HL-60 (cell line): Measurements from ENCODE around the gene SLC18B1.

Experiments used
- DNase-seq, 2 experiments: peaks; one replicate each; pipeline ENCODE4 v3.0.0-alpha.2; 2010 to 2020; ENCODE audit warnings: low read depth in 1 of 2, low spot score in 1 of 2
- H3K27ac ChIP-seq: fragments of 250-450 bp; sonication (Bioruptor Pico); replicated peaks from 2 replicates; pipeline ENCODE4 v1.5.1; 2020; ENCODE audit warnings: mild to moderate bottlenecking, moderate library complexity
- H3K27me3 ChIP-seq: fragments of 250-450 bp; sonication (Bioruptor Pico); 2 replicates; pipeline ENCODE4 v1.5.1; 2021; ENCODE audit warnings: mild to moderate bottlenecking, moderate library complexity; ENCODE audit not compliant: insufficient read depth, poor library complexity, severe bottlenecking
- H3K4me3 ChIP-seq: replicated peaks from 2 replicates; pipeline ENCODE4 v1.5.1; 2011; ENCODE audit warnings: mild to moderate bottlenecking, control low read depth, low read length; ENCODE audit not compliant: insufficient read depth
- CTCF ChIP-seq: IDR thresholded peaks from one replicate; pipeline ENCODE4 v1.5.1; 2011; ENCODE audit warnings: low read length, control low read depth, inconsistent platforms; ENCODE audit not compliant: insufficient read depth
- GABPA ChIP-seq: IDR thresholded peaks from 2 replicates; pipeline ENCODE4 v1.6.1; 2012; ENCODE audit warnings: low read depth
- POLR2AphosphoS5 ChIP-seq: IDR thresholded peaks from 2 replicates; pipeline ENCODE4 v1.6.1; 2012; ENCODE audit warnings: low read depth
- SPI1 ChIP-seq: IDR thresholded peaks from 2 replicates; pipeline ENCODE4 v1.6.1; 2012; ENCODE audit warnings: low read depth, mild to moderate bottlenecking, borderline replicate concordance
- long read RNA-seq: library from polyadenylated mRNA; unstranded; transcript quantifications from one replicate; pipeline ENCODE4 v2.0.0, GENCODE V29; 2020
- TF ChIP-seq, protein P1 (sequence below): IDR thresholded peaks from 2 replicates; pipeline ENCODE4 v1.6.1; 2012; ENCODE audit warnings: low read depth; ENCODE audit not compliant: insufficient replicate concordance

The SLC18B1 gene
- long read RNA-seq: 0 reads

DNA sequence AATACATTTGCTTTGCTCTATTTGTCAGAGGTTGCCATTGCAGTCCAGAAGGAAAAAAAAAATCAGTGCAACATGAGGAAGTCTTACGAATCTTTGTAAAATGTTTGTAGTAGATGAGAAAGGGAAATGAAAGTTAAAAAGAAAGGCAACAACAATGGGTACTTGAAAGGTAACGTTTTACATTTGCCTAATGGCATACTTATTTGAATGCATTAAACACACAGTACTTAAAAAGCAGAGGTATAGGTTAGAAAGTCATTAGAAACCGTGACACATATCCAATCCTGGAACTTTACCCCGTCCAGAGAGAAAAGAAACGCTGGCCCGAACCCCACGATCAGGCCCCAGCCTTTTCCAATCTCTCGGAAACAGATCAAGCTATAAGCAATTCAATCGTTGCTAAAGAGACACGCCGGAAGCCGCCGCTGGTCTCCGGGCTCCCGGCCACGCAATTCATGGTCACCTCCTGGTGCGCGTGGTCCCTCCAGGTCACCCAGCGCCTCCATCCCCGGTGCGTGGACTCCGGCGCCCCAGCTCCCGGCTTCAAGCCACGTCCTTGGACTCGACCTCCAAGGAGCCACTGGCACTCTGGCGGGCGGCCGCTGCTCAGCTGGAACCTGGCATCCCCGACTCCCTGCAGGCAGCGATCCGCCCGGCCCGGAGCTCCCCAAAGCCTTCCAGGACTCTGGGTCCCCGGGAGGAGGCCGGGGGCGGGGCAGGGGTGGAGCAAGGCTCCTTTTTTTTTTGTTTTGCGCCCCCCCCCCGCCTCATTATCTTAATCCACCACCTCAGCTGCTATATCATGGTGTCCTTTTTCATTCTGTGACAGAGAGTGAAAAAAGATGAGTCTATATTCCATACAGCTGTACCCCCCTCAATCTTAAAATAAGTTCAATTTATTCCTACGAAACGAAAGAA, at the start of gene SLC18B1:
Gene SLC18B1, minus strand, starts transcription at position 687 of the 918 bp plus-strand sequence. Its CDS starts 181 bp downstream, at position 506.
- H3K4me3 ChIP-seq: peak within 1 kb of the TSS; percentile 44
- no peak for DNase-seq
- H3K27me3 ChIP-seq: peaks cover 4% of the 10 kb centered on the region
- TF ChIP-seq SPI1: no peak
- TF ChIP-seq POLR2AphosphoS5: no peak
- no peak for TF ChIP-seq GABPA
- no peak for TF ChIP-seq CTCF
- TF ChIP-seq, protein P1, sequence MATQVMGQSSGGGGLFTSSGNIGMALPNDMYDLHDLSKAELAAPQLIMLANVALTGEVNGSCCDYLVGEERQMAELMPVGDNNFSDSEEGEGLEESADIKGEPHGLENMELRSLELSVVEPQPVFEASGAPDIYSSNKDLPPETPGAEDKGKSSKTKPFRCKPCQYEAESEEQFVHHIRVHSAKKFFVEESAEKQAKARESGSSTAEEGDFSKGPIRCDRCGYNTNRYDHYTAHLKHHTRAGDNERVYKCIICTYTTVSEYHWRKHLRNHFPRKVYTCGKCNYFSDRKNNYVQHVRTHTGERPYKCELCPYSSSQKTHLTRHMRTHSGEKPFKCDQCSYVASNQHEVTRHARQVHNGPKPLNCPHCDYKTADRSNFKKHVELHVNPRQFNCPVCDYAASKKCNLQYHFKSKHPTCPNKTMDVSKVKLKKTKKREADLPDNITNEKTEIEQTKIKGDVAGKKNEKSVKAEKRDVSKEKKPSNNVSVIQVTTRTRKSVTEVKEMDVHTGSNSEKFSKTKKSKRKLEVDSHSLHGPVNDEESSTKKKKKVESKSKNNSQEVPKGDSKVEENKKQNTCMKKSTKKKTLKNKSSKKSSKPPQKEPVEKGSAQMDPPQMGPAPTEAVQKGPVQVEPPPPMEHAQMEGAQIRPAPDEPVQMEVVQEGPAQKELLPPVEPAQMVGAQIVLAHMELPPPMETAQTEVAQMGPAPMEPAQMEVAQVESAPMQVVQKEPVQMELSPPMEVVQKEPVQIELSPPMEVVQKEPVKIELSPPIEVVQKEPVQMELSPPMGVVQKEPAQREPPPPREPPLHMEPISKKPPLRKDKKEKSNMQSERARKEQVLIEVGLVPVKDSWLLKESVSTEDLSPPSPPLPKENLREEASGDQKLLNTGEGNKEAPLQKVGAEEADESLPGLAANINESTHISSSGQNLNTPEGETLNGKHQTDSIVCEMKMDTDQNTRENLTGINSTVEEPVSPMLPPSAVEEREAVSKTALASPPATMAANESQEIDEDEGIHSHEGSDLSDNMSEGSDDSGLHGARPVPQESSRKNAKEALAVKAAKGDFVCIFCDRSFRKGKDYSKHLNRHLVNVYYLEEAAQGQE: no peak
- H3K27ac ChIP-seq: no peak within 1 kb of the TSS

DNA sequence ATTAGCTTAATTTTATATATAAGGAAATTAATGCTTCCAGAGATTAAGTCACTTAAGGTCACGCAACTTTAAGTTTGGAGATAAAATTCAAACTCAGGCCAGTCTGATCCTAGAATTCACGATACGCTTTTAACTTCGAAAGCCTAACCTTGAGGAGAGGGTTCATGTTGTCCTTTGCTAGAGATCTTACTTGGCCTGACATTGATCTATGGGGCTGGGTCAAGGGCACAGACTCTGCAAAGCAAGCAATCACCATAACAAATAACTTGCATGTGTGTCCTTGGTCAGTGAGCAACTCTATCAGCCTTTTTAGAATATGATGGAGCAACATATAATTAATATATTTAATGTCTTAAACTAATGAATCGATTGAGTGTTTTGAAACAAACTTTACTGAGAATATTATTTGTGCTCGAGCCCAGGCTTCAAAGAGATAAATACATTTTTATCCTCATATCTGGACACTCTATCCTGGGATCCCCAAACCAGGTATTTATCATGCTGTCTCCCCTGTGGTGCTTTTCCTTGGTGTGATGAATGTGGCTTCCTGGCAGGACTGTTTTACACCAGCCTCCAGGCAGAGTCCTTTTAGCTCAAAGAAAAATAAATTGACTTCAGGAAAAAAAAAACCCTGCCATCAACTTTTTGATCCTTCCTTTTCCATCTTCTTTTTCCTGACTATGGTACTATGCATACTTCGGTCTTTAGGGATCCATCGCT, 45.0 kb upstream of the SLC18B1 start:
- TF ChIP-seq, protein P1: no peak
- TF ChIP-seq SPI1: no peak
- TF ChIP-seq GABPA: no peak
- TF ChIP-seq CTCF: no peak
- TF ChIP-seq POLR2AphosphoS5: no peak
- Histone ChIP-seq H3K27me3 (no peaks in the 10 kb centered on the region), H3K4me3 (no peak overlapping the region), H3K27ac (no peak overlapping the region)
- no peak for DNase-seq

DNA sequence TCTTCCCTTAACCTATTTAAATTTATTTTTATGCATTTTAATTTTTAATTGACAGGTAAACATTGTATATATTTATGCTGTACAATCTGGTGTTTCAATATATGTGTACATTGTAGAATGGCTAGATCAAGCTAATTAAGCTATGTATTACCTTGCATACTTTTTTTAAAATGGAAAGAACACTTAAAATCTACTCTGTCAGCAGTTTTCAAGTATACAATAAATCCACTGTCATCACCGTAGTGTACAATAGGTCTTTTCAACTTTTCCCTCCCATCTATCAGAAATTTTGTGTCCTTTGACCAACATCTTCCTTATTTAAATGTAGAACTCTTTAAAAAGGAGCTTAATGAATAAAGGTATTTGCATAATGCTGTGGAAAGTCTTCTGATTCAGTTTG, 43.5 kb upstream of the SLC18B1 start:
- DNase-seq: no peak
- H3K4me3 ChIP-seq: no peak overlapping the region
- peaks cover 2% of the 10 kb centered on the region for H3K27me3 ChIP-seq
- TF ChIP-seq GABPA (no peak), POLR2AphosphoS5 (no peak), CTCF (no peak), SPI1 (no peak)
- TF ChIP-seq, protein P1: no peak
- H3K27ac ChIP-seq: no peak overlapping the region
